ENCODE data around the gene DEK.

GRCh38 chr6:18189196-18189595 lies 75.1 kb downstream of the DEK start:
- TF ChIP-seq, protein P1, sequence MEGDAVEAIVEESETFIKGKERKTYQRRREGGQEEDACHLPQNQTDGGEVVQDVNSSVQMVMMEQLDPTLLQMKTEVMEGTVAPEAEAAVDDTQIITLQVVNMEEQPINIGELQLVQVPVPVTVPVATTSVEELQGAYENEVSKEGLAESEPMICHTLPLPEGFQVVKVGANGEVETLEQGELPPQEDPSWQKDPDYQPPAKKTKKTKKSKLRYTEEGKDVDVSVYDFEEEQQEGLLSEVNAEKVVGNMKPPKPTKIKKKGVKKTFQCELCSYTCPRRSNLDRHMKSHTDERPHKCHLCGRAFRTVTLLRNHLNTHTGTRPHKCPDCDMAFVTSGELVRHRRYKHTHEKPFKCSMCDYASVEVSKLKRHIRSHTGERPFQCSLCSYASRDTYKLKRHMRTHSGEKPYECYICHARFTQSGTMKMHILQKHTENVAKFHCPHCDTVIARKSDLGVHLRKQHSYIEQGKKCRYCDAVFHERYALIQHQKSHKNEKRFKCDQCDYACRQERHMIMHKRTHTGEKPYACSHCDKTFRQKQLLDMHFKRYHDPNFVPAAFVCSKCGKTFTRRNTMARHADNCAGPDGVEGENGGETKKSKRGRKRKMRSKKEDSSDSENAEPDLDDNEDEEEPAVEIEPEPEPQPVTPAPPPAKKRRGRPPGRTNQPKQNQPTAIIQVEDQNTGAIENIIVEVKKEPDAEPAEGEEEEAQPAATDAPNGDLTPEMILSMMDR (optimal IDR thresholded peaks at IDR 0.05 in 1 of 3, IDR thresholded peaks at IDR 0.05 in 1 of 3, conservative IDR thresholded peaks at IDR 0.05 in 1 of 3; ENCODE audit: extremely low read depth in 1 of 3, insufficient read depth in 2 of 3, low read length in 3 of 3), result no peak
- no peak for TF ChIP-seq EZH2 (IDR thresholded peaks at IDR 0.05; ENCODE audit: low read length)

Measured in keratinocyte (primary cell).